Heart left ventricle (tissue), 16 donors: ENCODE data around the gene ZNF429. TPM values are rescaled to one million over a fixed set of nuclear protein-coding genes. Genes with fewer than 3 reads are reported as not detected.

ENCODE experiments used
- ATAC-seq, 4 donors: fragments of 200-7000 bp; cut with Tn5 transposase; one replicate each; pipeline ENCODE4 v1.9.1; 2020 to 2022; ENCODE audit warnings: moderate library complexity in 4 of 4, mild to moderate bottlenecking in 3 of 4, moderate number of reproducible peaks in 1 of 4
- DNase-seq, 5 donors: peaks; one replicate each; pipeline ENCODE4 v3.0.0-alpha.2; 2020
- H3K27ac ChIP-seq, 12 donors: fragments of 200-600 bp; sonication (generic) in 4 of 12; one replicate each; pipeline versions ENCODE4 v1.5.0 to v1.8.0; 2016 to 2022; ENCODE audit warnings: mild to moderate bottlenecking in 2 of 12
- H3K27me3 ChIP-seq, 9 donors: fragments of 200-600 bp; sonication (generic) in 2 of 9; one replicate each; pipeline versions ENCODE4 v1.5.1 to v1.8.0; 2016 to 2022; ENCODE audit warnings: mild to moderate bottlenecking in 3 of 9
- H3K36me3 ChIP-seq, 9 donors: fragments of 200-600 bp; sonication (generic) in 2 of 9; one replicate each; pipeline versions ENCODE4 v1.5.0 to v1.8.0; 2018 to 2022; ENCODE audit warnings: mild to moderate bottlenecking in 2 of 9
- H3K4me1 ChIP-seq, 12 donors: fragments of 200-600 bp; sonication (generic) in 4 of 12; one replicate each; pipeline versions ENCODE4 v1.5.0 to v1.8.0; 2016 to 2022; ENCODE audit warnings: mild to moderate bottlenecking in 3 of 12
- H3K4me3 ChIP-seq, 12 donors: fragments of 200-600 bp; sonication (generic) in 4 of 12; one replicate each; pipeline versions ENCODE4 v1.5.0 to v1.8.0; 2017 to 2022; ENCODE audit warnings: mild to moderate bottlenecking in 9 of 12, moderate library complexity in 4 of 12
- H3K9me3 ChIP-seq, 12 donors: fragments of 200-600 bp; sonication (generic) in 4 of 12; one replicate each; pipeline versions ENCODE4 v1.5.0 to v1.8.0; 2016 to 2022; ENCODE audit warnings: mild to moderate bottlenecking in 1 of 12
- CTCF ChIP-seq, 12 donors: fragments of 200-600 bp; sonication (generic) in 4 of 12; IDR thresholded peaks; one replicate each; pipeline versions ENCODE4 v1.5.0 to v1.8.0; 2018 to 2022; ENCODE audit warnings: antibody characterized with exemption in 12 of 12, mild to moderate bottlenecking in 5 of 12
- POLR2A ChIP-seq, 2 donors: fragments of 450-650 bp; IDR thresholded peaks; one replicate each; pipeline ENCODE4 v1.6.1; 2017; ENCODE audit warnings: antibody characterized with exemption in 2 of 2, mild to moderate bottlenecking in 2 of 2, moderate library complexity in 2 of 2
- WGBS, 4 donors: extraction: QIAGEN DNeasy Blood & Tissue Kit in 2 of 4; methylation state at CpG; one replicate each; pipeline versions ENCODE4 v1.1.5 to v1.1.7; 2013 to 2018; 5-methylcytosine and 5-hydroxymethylcytosine counted together
- intact Hi-C, 10 donors: fragments of 100-400 bp; cut with DNase I; formaldehyde crosslinking; loops; one replicate each; pipeline versions ENCODE4 v1.11.1 to v1.14.2; 2022
- polyA plus RNA-seq, 2 donors: library from polyadenylated mRNA; stranded (reverse); fragments of 200-250 nt; gene quantifications; one replicate each; pipeline ENCODE4 v1.2.3, GENCODE V29; 2013
- total RNA-seq, 9 donors: library from RNA; depleted of rRNA in 2 of 9; stranded (reverse); fragments of >200 nt in 2 of 9; fragmentation: NEBNext Ultra II Directional in 3 of 9; extraction: Animal tissue kit (Norgen Biotek cat#: 25700) in 3 of 9; gene quantifications; one replicate each; pipeline versions ENCODE4 v1.1.0 to v1.2.4, GENCODE V29; 2016 to 2023
- donor health status: ischemic (EF 13 %, LVEDD 7.1; RV severe dilation, severe dysfunction).
- donor health status: healthy with polysubstance abuse.
- donor health status: DM: no; HTN: yes; CAD: no.
- donor health status: DM: no; HTN: no; CAD: no.
- donor health status: ischemic (EF 25% LVEDD 6.9; RV normal size, moderate dysfunction).
- donor health status: ischemic (EF 25% LVEDD 5.7; RV mildly dilated, moderate dysfunction).
- donor health status: healthy.
- donor health status: DM: yes; HTN: yes; CAD: no.
- donor health status: ischemic (EF 35%, LVEDD 5.7; RV mildly dilated, moderate dysfunction).
- donor health status: nonischemic (EF 11% LVEDD 7.7; RV severe dilation, severe dysfunction).
- donor health status: DM: yes; HTN: yes; CAD: no.
- donor health status: PGD.
- donor health status: ischemic (EF 29% LVEDD 5.4; RV normal size, mild dysfunction).
- donor health status: nonischemic (EF 23%, LVEDD 6.1; RV moderate dilation, normal function).

Gene ZNF429
- total and polyA plus RNA-seq, 11 donors: 4.5 to 10.1 (median 8.2) TPM

- H3K36me3 ChIP-seq: no peaks in the 10 kb centered on the region
- DNase-seq (no peak), ATAC-seq (peak in 3 of 4 donors; percentile 34 to 44 (median 44))
- no peaks in the 10 kb centered on the region for H3K9me3 ChIP-seq
- intact Hi-C loops: loop anchor here in 1 of 10 donors (2.0 kb wide), 1 partner anchor 99 kb away; the partner anchor contains the start of gene ZNF429
- H3K27ac ChIP-seq: peak overlapping the region; percentile 69 to 90 (median 82)
- TF ChIP-seq POLR2A (IDR thresholded peaks at IDR 0.05) (no peak), CTCF (IDR thresholded peaks at IDR 0.05) (no peak)
- H3K4me1 ChIP-seq: peaks cover 0 to 42% (median 18%) of the 10 kb centered on the region in 12 donors
- peak overlapping the region in 11 of 12 donors; percentile 15 to 61 (median 53) for H3K4me3 ChIP-seq
- WGBS, 4 donors: 36 to 60% (median 55%) methylated on average over 7 to 8 of the region's 8 CpGs
- no peaks in the 10 kb centered on the region for H3K27me3 ChIP-seq
These were observed 98.2 kb downstream of the ZNF429 start for GRCh38 chr19:21603431-21604231.

DNA sequence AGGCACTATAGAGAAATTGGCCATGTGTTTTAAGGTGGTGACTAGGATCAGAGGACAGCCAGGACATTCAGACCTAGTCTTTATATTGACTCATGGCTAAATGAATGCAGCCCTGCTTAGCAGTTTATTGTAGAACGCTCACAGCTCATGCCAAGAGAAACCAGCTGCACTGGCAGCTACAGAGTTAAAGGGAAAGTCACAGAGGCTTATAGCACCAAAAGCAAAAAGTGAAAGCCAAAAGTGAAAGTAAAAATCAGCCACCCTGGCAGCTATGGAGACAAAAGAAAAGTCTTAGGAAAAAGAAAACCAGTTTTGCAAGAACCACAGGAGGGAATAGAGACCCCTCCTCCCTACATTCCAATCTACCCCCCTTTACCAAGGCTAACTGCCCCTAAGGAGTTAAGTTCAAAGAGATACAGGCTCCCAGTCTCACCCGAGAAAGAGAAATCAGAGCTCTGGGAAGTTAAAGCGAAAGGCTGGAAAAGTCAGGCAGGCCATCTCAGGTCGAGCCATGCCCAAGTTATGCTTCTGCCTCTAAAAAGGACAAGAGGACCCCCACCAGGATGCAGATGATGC, 99.0 kb downstream of the ZNF429 start:
- intact Hi-C loops: loop anchor here in 1 of 10 donors (2.0 kb wide), 1 partner anchor 100 kb away; the partner anchor contains the start of gene ZNF429
- 0 to 2% (median 2%) methylated on average over 4 of the region's 4 CpGs for WGBS, 4 donors
- ATAC-seq: peak in 3 of 4 donors; percentile 18 to 52 (median 51)

More for the DNA sequence above, 99.0 kb downstream of the ZNF429 start:
- peak overlapping the region; percentile 15 to 61 (median 52) for H3K4me3 ChIP-seq
- H3K9me3 ChIP-seq: no peaks in the 10 kb centered on the region
- DNase-seq: no peak
- H3K36me3 ChIP-seq: no peaks in the 10 kb centered on the region
- H3K4me1 ChIP-seq: peaks cover 0 to 42% (median 18%) of the 10 kb centered on the region in 12 donors
- H3K27ac ChIP-seq: peak overlapping the region; percentile 69 to 90 (median 82)
- no peaks in the 10 kb centered on the region for H3K27me3 ChIP-seq
- TF ChIP-seq CTCF (IDR thresholded peaks at IDR 0.05) (no peak), POLR2A (IDR thresholded peaks at IDR 0.05) (no peak)

Other genes starting within 250 kb of the ZNF429 start
- gene ZNF708, start 176.2 kb upstream of the ZNF429 start, total RNA-seq: 1 to 10 TPM; 3.1 to 8.7 (median 4.5) TPM
- gene ZNF708, start 176.2 kb upstream of the ZNF429 start, polyA plus RNA-seq: 1 to 10 TPM; 3.4 to 3.5 TPM
- 1 to 10 TPM; 2.0 to 6.0 (median 2.5) TPM for gene ZNF738, start 146.6 kb upstream of the ZNF429 start, total RNA-seq
- gene ZNF738, start 146.6 kb upstream of the ZNF429 start, polyA plus RNA-seq: 1 to 10 TPM; 2.1 to 3.2 TPM
- 10 to 100 TPM in 6 of 9 donors, 1 to 10 TPM in 3; 7.2 to 18.2 (median 10.9) TPM for gene ZNF493, start 108.5 kb upstream of the ZNF429 start, total RNA-seq
- gene ZNF493, start 108.5 kb upstream of the ZNF429 start, polyA plus RNA-seq: 10 to 100 TPM in 1 of 2 donors, 1 to 10 TPM in 1; 2.6 to 11.4 TPM